NCI-H1092 (cell line): Measurements from ENCODE around the gene MOXD1.

Experiments used
- DNase-seq: peaks from one replicate; lab custom pipeline; 2025; lab: John Stamatoyannopoulos, UW

The MOXD1 gene

DNA sequence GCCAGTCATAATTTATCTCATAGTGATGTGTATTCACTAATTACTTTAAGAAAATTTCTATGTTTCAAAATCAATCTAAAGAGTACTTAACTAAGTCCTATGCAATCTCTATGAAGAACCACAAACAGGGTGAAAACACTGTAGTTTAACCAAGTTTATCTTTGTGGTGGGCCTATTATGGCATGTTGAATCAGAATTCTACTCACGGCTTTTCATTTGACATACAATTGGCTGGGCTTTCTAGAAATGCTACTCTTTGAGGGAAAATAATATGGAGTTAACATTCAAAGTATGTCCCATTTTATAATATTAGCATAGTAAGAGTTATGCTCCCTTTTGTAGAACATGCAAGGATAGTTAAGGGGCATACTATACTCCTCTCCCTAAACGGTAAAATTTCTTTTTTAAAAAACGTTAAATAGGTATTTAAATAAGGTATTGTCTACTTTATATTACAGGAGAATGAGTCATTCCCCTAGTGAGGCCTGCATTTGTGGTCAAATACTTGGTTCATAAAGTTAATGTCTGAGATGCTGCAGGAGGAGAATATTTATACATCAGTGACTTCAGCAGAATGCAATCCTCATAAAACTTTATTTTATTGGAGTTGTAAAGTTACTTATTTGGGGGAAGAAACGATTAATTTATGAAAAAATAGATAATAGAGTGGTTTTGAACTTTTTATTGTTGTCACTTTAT, 1.8 kb downstream of the MOXD1 start:
- DNase-seq: no peak

DNA sequence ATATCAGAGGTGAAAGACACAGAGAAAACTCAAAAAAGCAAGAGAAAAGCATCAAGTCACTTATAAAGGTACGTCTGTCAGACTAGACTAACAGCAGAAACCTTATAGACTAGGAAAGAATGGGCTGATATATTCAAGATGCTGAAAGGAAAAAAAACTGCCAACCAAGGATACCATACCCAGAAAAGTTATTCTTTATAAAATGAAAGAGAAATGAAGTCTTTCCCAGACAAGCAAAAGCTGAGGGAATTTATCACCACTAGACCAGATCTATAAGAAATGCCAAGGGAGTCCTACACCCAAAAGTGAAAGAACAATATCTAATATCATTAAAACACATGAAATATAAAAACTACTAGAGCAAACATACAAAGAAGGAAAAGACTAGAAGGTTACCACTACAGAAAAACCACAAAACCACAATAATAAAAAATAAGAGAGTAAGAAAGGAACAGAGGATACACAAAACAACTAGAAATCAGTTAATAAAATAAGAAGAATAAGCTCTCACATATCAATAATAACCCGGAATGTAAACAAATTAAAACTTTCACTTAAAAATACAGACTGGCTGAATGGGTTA, 6.2 kb downstream of the MOXD1 start:
- no peak for DNase-seq

- no peak for DNase-seq
These were observed 8.5 kb downstream of the MOXD1 start for GRCh38 chr6:132392792-132393191.

DNA sequence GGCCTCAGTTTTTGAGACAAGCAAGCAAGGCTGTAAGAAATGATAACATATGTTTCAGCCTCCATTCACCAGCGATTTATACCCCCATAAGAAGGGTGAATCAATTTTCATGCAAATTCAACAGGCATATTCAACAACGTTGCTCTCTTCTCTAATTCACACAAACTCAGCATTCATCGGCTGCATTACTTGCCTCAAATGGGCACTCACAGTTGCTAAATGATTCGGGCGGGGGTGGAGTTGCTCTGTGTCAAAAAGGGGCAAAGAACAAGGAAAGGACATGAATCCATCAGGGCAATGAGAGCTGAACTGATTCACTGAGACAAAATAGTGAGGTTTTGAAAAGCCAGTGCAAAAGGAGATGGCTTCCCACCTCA, 9.0 kb downstream of the MOXD1 start:
- no peak for DNase-seq

- no peak for DNase-seq
These were observed 9.6 kb downstream of the MOXD1 start for GRCh38 chr6:132391391-132392269.

- no peak for DNase-seq
These were observed 10.8 kb downstream of the MOXD1 start for GRCh38 chr6:132390451-132390850.

DNA sequence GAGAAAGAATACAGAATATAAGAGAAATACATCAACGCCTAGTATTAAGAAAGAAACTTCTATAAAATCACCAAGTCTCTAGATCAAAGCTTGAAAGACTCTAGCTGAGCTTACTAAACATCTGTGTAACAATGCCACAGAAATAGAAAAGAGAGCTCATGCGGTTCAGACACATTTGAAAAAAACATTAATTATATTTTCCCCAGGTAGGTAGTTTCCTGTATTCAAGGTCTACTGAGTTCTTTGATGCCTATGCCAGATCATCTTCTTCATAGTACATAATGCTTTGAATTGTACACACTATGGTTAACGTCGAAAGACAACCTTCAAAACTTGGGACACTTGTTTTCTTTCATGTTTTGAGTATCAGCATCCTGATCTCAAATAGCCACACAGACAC, 11.3 kb downstream of the MOXD1 start:
- no peak for DNase-seq

DNA sequence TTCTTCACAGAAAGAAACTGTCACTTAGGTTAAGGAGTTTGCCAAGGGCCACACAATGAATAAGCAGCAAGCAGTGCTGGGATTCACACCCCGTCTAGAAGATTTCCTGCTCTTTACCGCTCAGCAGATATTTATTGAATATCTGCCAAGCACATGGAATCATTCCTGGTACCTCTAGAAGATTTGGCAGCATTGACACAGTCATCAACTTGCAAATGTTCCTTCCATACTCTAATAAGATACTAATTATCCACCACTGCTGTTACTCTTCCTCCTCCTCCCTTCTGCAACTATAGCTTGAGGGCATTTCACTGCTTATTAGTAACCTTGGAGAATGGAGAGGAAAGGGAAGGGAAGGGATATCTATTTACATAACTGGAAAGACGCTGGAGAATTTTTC, 13.0 kb downstream of the MOXD1 start:
- no peak for DNase-seq

- DNase-seq: no peak
These were observed 18.6 kb downstream of the MOXD1 start for GRCh38 chr6:132382630-132383175.

GRCh38 chr6:132381381-132381780, 19.9 kb downstream of the MOXD1 start:
- DNase-seq: no peak

- DNase-seq: no peak
These were observed 20.8 kb downstream of the MOXD1 start for GRCh38 chr6:132380358-132381029.

GRCh38 chr6:132369526-132369925, 31.7 kb downstream of the MOXD1 start:
- DNase-seq: no peak

GRCh38 chr6:132368916-132369481, 32.3 kb downstream of the MOXD1 start:
- no peak for DNase-seq

- DNase-seq: no peak
These were observed 35.9 kb downstream of the MOXD1 start for GRCh38 chr6:132365281-132365907.

DNA sequence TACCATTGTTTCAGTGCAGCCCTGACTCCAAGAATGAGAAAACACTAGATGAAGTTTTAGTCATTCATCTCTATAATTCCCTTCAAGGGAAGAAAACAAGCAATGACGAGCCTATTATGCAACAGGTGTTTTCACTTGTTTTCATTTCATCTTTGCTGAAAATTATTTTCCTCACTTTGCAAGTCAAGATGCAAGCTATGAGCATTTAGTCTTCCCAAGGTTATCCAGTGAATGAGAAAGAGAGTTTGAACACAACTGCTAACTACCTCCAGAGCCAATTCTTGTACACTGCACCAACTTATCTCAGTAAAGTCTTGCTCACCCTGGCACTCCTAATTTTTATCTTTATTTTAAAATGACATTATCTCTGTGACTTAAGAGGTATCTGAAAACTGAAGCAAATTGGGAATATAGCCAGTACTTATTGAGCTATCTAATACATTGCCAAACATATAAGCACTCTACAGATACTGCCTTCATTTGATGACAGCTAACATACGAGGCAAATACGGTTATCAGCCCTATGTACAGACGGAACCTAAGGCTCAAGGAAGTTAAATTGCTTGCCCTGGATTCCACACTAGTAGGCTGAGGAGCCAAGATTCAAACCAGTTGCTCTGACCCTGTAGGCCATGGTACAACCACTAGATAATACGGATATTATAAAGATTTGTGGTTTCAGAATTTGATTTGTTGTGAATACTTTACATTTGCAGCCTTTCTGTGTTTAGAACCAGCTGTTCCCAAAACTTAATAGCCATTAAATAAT, 36.8 kb downstream of the MOXD1 start:
- DNase-seq: no peak

DNA sequence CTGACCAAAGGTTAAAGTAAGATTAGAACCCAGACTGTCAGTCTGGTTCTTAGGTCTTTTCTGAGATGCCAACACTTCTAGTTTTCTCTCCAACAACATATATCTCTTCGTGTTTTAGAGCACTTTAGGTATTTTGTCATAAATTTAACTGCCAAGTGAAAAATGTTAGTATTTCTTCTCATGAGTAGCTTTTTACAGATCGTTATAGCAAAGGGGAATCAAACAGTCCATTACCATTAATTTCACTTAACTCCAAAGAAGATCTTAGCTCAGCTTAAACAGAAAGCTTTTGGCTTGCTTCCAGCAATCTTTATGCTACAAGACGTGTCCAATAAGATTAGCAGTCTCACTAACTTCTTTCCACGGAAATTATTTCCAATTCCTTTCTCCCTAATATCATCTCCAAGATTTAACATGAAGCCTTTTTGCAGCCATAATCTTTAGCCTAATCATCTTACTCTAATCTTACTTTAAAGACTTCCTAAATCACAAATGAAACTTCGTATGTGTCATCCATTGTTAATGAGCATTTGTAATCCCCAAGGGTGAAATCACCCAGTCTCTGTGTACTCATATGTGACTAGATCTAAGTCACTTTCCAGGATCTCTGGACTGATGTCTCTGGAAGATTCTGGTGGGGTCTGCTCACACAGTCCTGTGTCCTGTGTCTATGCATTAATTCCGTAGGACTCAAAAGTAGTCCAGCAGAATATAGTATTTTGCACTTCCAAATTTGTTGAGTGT, 38.7 kb downstream of the MOXD1 start:
- no peak for DNase-seq

DNA sequence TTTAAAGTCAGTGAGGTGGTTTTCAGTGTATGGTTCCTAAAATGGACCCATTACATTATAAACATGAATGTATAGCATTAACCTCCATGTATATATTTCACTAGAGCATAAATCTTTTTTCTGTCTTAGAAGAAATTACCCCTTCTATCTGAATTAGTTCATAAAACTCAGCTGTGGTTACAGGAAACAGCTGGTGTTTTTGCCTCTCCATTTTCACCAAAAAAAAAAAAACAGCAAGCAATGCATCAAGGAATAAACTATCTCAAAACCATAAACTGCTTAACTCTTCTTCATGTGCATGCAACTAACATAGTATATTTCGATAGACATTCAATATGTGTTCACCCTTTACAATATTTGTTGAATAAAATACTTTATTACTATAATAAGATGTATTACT, 40.2 kb downstream of the MOXD1 start:
- DNase-seq: no peak

GRCh38 chr6:132359886-132360285, 41.4 kb downstream of the MOXD1 start:
- DNase-seq: no peak

DNA sequence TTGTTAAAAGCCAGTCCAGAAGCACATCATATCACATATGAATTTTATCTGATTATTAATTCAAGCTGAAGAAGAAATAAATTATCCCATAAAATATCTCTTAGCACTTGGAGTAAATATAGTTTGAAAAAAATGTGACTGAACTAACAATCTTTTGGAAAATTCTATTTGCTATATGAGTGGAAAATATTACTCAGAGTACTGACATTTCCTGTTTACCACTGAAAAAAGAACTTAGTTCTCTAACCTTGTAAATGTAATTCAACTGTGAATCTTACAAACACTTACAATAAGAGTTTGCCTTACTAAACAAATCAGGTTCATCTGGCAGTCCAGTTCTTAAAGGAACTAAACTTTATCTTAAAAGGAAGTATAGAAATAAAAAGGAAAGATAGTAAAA, 44.2 kb downstream of the MOXD1 start:
- no peak for DNase-seq
